GM12891 (cell line): Measurements from ENCODE around the gene DTNA.

Experiments
- PAX5 ChIP-seq: IDR thresholded peaks from 2 replicates; pipeline ENCODE4 v1.6.1; 2011; ENCODE audit warnings: low read length, moderate library complexity, mild to moderate bottlenecking; ENCODE audit not compliant: insufficient read depth, severe bottlenecking
- POLR2A ChIP-seq: IDR thresholded peaks from 2 replicates; pipeline ENCODE4 v1.6.1; 2011; ENCODE audit warnings: low read depth, low read length, control low read depth
- POLR2AphosphoS5 ChIP-seq: IDR thresholded peaks from 2 replicates; pipeline ENCODE4 v1.6.1; 2011; ENCODE audit warnings: low read depth, low read length, control low read depth
- POU2F2 ChIP-seq: IDR thresholded peaks from 2 replicates; pipeline ENCODE4 v1.6.1; 2011; ENCODE audit warnings: low read depth, mild to moderate bottlenecking, control low read depth, low read length, moderate library complexity
- SPI1 ChIP-seq: IDR thresholded peaks from 2 replicates; pipeline ENCODE4 v1.6.1; 2011; ENCODE audit warnings: low read depth, low read length, control low read depth
- TAF1 ChIP-seq: IDR thresholded peaks from 2 replicates; pipeline ENCODE4 v1.6.1; 2011; ENCODE audit warnings: low read depth, low read length, control low read depth

DNA sequence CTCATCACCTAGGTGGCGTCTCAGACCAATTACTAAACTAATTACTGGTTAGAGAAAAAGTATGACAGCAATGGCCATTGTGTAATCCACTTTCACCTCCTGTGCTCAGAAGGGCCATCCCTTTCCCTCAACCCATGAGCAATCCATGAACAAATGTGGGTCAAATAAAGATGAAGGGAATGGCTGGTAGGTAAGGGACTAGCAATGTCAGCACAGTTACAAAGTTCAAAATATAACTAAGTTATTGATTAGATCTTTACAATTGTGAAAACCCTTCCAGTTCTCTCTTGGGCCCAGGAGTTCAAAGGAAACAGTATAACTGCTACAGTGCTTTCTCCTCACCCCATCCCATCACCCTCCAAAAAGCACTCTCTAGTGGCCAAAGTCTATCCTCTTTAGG, 98.3 kb downstream of the DTNA start:
- TF ChIP-seq POLR2A (no peak), POLR2AphosphoS5 (no peak), TAF1 (no peak), POU2F2 (no peak), PAX5 (no peak), SPI1 (no peak)
